Mammary epithelial cell (primary cell): Measurements from ENCODE around the gene CTU2.

ENCODE experiments used
- EZH2 ChIP-seq: IDR thresholded peaks from 2 replicates; pipeline ENCODE4 v1.6.1; 2012; ENCODE audit warnings: low read length, inconsistent platforms, borderline replicate concordance
- TF ChIP-seq, protein P1 (sequence below), 2 donors: IDR thresholded peaks in 1 of 2; conservative IDR thresholded peaks in 1 of 2; 2 replicates each; pipeline ENCODE4 v1.5.1; 2011 to 2012; ENCODE audit warnings: inconsistent platforms in 2 of 2, low read length in 2 of 2, mild to moderate bottlenecking in 2 of 2, control low read depth in 1 of 2, low read depth in 1 of 2; ENCODE audit not compliant: insufficient read depth in 1 of 2; ENCODE audit errors: extremely low read depth in 1 of 2

- TF ChIP-seq, protein P1, sequence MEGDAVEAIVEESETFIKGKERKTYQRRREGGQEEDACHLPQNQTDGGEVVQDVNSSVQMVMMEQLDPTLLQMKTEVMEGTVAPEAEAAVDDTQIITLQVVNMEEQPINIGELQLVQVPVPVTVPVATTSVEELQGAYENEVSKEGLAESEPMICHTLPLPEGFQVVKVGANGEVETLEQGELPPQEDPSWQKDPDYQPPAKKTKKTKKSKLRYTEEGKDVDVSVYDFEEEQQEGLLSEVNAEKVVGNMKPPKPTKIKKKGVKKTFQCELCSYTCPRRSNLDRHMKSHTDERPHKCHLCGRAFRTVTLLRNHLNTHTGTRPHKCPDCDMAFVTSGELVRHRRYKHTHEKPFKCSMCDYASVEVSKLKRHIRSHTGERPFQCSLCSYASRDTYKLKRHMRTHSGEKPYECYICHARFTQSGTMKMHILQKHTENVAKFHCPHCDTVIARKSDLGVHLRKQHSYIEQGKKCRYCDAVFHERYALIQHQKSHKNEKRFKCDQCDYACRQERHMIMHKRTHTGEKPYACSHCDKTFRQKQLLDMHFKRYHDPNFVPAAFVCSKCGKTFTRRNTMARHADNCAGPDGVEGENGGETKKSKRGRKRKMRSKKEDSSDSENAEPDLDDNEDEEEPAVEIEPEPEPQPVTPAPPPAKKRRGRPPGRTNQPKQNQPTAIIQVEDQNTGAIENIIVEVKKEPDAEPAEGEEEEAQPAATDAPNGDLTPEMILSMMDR (conservative IDR thresholded peaks at IDR 0.05 in 1 of 2, IDR thresholded peaks at IDR 0.05 in 1 of 2; ENCODE audit: extremely low read depth in 1 of 2, insufficient read depth in 1 of 2, low read depth in 1 of 2, low read length in 2 of 2), result no peak
- no peak for TF ChIP-seq EZH2
Measured at GRCh38 chr16:88764913-88765349, 58.6 kb downstream of the CTU2 start.
